Brain microvascular endothelial cell (primary cell): Measurements from ENCODE around the gene SUMF2.
"Not testable (repeated sequence)": the region's sequence is repeated elsewhere in the genome, so short reads cannot be mapped to it uniquely, and the experiment has no call there.

Experiments
- DNase-seq: peaks from one replicate; pipeline ENCODE4 v3.0.0-alpha.2; 2020
- H3K27ac ChIP-seq: fragments of 250-450 bp; sonication (Bioruptor Pico); 2 replicates; pipeline ENCODE4 v1.5.1; 2020; ENCODE audit warnings: mild to moderate bottlenecking, moderate library complexity
- H3K27me3 ChIP-seq: fragments of 250-450 bp; sonication (Bioruptor Pico); replicated peaks from 2 replicates; pipeline ENCODE4 v1.5.1; 2020; ENCODE audit warnings: mild to moderate bottlenecking
- H3K36me3 ChIP-seq: fragments of 250-450 bp; sonication (Bioruptor Pico); replicated peaks from 2 replicates; pipeline ENCODE4 v1.5.1; 2020; ENCODE audit warnings: mild to moderate bottlenecking
- H3K4me3 ChIP-seq: 2 replicates; pipeline ENCODE4 v1.5.1; 2011; ENCODE audit warnings: low read depth, mild to moderate bottlenecking, control low read depth, low read length, moderate library complexity
- CTCF ChIP-seq: IDR thresholded peaks from 2 replicates; pipeline ENCODE4 v1.5.1; 2011; ENCODE audit warnings: low read depth, mild to moderate bottlenecking, moderate library complexity, low read length, control low read depth, inconsistent platforms; ENCODE audit errors: missing control alignments
- in situ Hi-C: cut with HindIII; loops from 2 replicates; pipeline ENCODE4 v1.10.0; 2017; ENCODE audit warnings: low sequenced_read_pairs, low pct_ligation_motif_present

The SUMF2 gene

GRCh38 chr7:56030340-56030739, 33.7 kb upstream of the SUMF2 start:
- no peak for TF ChIP-seq CTCF
- Histone ChIP-seq H3K27me3 (no peaks in the 10 kb centered on the region), H3K36me3 (peaks cover 24% of the 10 kb centered on the region), H3K4me3 (no peak overlapping the region), H3K27ac (no peak overlapping the region)
- no peak for DNase-seq
- in situ Hi-C loops = no loop called here

DNA sequence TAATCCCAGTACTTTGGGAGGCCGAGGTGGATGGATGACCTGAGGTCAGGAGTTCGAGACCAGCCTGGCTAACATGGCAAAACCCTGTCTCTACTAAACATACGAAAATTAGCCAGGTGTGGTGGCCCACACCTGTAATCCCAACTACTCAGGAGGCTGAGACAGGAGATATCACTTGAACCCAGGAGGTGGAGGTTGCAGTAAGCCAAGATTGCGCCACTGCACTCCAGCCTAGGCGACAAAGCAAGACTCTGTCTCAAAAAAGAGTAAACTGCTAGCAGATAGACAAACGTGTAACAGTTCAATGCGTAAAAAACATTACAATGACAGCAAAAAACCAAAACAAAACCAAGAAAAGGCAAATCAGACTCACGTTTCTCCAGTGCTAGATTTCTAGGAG, 32.5 kb upstream of the SUMF2 start:
- H3K27me3 ChIP-seq, H3K27ac ChIP-seq, H3K4me3 ChIP-seq, in situ Hi-C loops, DNase-seq: not testable (repeated sequence)
- peaks cover 24% of the 10 kb centered on the region for H3K36me3 ChIP-seq

GRCh38 chr7:56032578-56032977, 31.5 kb upstream of the SUMF2 start:
- H3K27ac ChIP-seq, H3K4me3 ChIP-seq, in situ Hi-C loops, H3K27me3 ChIP-seq, DNase-seq: not testable (repeated sequence)
- peaks cover 22% of the 10 kb centered on the region for H3K36me3 ChIP-seq

DNA sequence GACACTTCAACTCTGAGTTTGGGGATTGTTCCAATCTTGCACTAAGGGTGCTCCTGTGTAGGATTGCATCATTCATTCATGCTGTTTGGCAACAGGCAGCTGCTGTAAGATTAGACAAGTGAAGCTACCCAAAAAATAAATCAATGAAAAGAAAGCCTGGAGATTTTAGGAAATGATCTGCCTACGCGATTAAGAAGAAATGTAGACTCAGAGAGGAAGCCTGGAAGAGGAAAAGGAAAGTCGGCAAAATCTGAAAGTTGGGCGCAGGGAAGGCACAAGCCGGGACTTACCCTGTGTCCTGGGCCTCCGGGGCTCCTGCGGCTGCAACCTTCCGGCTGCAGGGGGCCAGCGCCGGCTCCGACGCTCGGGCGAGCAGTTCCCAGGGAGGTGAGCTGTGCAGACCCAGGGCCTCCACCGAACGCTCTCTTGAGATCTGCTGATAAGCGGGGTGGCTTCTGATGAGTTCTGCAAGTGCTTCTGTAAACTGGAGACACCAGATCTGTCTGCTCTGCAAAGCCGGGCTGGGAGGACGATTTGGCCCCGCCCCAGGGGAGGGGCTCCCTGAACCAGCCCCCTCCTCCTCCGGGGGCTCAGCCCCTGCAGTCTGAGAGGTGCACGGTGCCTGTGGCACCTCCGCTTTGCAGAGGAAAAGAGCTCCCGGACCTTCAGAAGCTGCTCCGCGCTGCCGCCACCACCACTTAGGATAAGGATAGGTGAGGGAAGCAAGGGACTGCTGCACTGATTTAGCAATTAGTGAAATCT, 30.2 kb upstream of the SUMF2 start:
- TF ChIP-seq CTCF = peak; percentile 63
- peak overlapping the region; percentile 68 for H3K4me3 ChIP-seq
- peak overlapping the region; percentile 50 for H3K27ac ChIP-seq
- H3K27me3 ChIP-seq = no peaks in the 10 kb centered on the region
- in situ Hi-C loops = no loop called here
- DNase-seq = peak; percentile 53
- H3K36me3 ChIP-seq = peaks cover 14% of the 10 kb centered on the region

DNA sequence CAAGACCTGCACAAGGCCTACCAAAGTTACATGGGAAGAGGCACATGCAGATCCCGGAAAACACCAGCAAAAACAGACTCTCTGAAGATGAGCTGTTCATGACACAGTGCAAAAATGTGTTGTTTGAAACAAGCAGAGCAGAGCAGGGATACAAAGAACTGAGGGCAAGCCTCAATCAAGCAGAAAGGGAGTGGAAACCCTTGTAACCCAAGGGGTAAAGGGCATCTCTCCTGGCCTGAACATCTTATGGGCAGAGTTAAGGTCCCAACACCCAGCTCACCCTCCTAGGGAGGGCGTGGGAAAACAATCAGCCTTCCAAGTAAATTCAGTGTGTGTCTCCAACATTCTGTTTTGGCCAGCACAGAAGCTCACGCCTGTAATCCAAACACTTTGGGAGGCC, 23.4 kb upstream of the SUMF2 start:
- no peak for TF ChIP-seq CTCF
- H3K27me3 ChIP-seq = no peaks in the 10 kb centered on the region
- in situ Hi-C loops = no loop called here

GRCh38 chr7:56045758-56046157, 18.3 kb upstream of the SUMF2 start:
- H3K4me3 ChIP-seq, H3K27ac ChIP-seq, H3K27me3 ChIP-seq, DNase-seq, H3K36me3 ChIP-seq, in situ Hi-C loops: not testable (repeated sequence)

More for the DNA sequence above, 23.4 kb upstream of the SUMF2 start:
- DNase-seq = no peak
- Histone ChIP-seq H3K36me3 (no peaks in the 10 kb centered on the region), H3K27ac (no peak overlapping the region), H3K4me3 (no peak overlapping the region)

GRCh38 chr7:56046721-56047445, 17.2 kb upstream of the SUMF2 start:
- Histone ChIP-seq H3K27me3 (no peaks in the 10 kb centered on the region), H3K4me3 (no peak overlapping the region), H3K27ac (peak overlapping the region; percentile 95), H3K36me3 (no peaks in the 10 kb centered on the region)
- no peak for TF ChIP-seq CTCF
- in situ Hi-C loops = no loop called here
- peak; percentile 94 for DNase-seq

DNA sequence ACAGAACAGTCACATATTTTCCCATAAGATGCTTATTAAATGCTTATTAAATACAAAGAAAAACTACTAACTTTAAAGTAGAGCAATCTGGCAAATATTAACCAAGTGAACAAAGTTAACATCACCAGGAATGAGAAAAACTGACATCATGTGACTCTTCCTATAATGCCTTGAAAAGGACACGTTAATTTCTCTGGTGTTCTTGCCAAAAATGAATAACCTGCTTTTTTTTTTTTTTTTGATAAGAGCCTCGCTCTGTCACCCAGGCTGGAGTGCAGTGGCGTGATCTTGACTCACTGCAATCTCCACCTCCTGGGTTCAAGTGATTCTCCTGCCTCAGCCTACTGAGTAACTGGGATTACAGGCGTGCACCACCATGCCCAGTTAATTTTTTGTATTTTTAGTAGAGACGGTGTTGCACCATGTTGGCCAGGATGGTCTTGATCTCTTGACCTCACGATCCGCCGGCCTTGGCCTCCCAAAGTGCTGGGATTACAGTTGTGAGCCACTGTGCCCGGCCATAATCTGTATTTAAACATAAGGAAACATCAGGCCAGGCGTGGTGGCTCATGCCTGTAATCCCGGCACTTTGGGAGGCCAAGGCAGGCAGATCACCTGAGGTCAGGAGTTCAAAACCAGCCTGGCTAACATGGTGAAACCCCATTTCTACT, 16.5 kb upstream of the SUMF2 start:
- DNase-seq, H3K27me3 ChIP-seq, H3K36me3 ChIP-seq, H3K4me3 ChIP-seq, in situ Hi-C loops: not testable (repeated sequence)
- peak overlapping the region; percentile 95 for H3K27ac ChIP-seq
